HG03097 (cell line): ENCODE measurements around the gene EGFR.
"Not testable (repeated sequence)": the region's sequence is repeated elsewhere in the genome, so short reads cannot be mapped to it uniquely, and the experiment has no call there.

Source experiments
- ATAC-seq: cut with Tn5 transposase; IDR thresholded peaks from one replicate; pipeline ENCODE4 v1.9.1; 2021; ENCODE audit not compliant: unreplicated experiment, low FRiP score

Gene EGFR

GRCh38 chr7:55158541-55159382 lies 139.9 kb downstream of the EGFR start:
- ATAC-seq, result no peak

- ATAC-seq, result no peak
Observed at GRCh38 chr7:55160539-55160938, 141.7 kb downstream of the EGFR start.

- ATAC-seq, result no peak
Observed at GRCh38 chr7:55161154-55161687, 142.4 kb downstream of the EGFR start.

GRCh38 chr7:55162476-55162875 lies 143.7 kb downstream of the EGFR start:
- ATAC-seq, result no peak

GRCh38 chr7:55163733-55164132 lies 144.9 kb downstream of the EGFR start:
- ATAC-seq, result no peak

GRCh38 chr7:55164527-55164926 lies 145.7 kb downstream of the EGFR start:
- ATAC-seq, result no peak

- no peak for ATAC-seq
Observed at GRCh38 chr7:55165176-55165861, 146.5 kb downstream of the EGFR start.

GRCh38 chr7:55167296-55167695 lies 148.5 kb downstream of the EGFR start:
- ATAC-seq, result not testable (repeated sequence)

GRCh38 chr7:55170335-55171069 lies 151.7 kb downstream of the EGFR start:
- ATAC-seq, result no peak

GRCh38 chr7:55171157-55171556 lies 152.3 kb downstream of the EGFR start:
- ATAC-seq, result no peak

- ATAC-seq, result no peak
Observed at GRCh38 chr7:55172161-55172560, 153.3 kb downstream of the EGFR start.

- no peak for ATAC-seq
Observed at GRCh38 chr7:55172881-55173609, 154.2 kb downstream of the EGFR start.

GRCh38 chr7:55173671-55174070 lies 154.9 kb downstream of the EGFR start:
- no peak for ATAC-seq

GRCh38 chr7:55174456-55174855 lies 155.6 kb downstream of the EGFR start:
- ATAC-seq, result no peak

GRCh38 chr7:55174856-55175255 lies 156.0 kb downstream of the EGFR start:
- no peak for ATAC-seq

GRCh38 chr7:55177068-55177530 lies 158.3 kb downstream of the EGFR start:
- ATAC-seq, result no peak

GRCh38 chr7:55177589-55178261 lies 158.9 kb downstream of the EGFR start:
- no peak for ATAC-seq

- no peak for ATAC-seq
Observed at GRCh38 chr7:55178292-55178862, 159.6 kb downstream of the EGFR start.
